Measurements from ENCODE around the gene MRPL30.
"Not testable (repeated sequence)": the region's sequence is repeated elsewhere in the genome, so short reads cannot be mapped to it uniquely, and the experiment has no call there.

The MRPL30 gene

GRCh38 chr2:99205491-99205890, 24.5 kb downstream of the MRPL30 start:
- H3K4me3 Mint-ChIP-seq = no peak overlapping the region
- no peak overlapping the region for H3K27ac Mint-ChIP-seq
- H3K4me1 Mint-ChIP-seq (ENCODE audit: low read depth) = no peaks in the 10 kb centered on the region
- H3K27me3 Mint-ChIP-seq = no peaks in the 10 kb centered on the region
- no peaks in the 10 kb centered on the region for H3K9me3 Mint-ChIP-seq (ENCODE audit: low read depth)
- peaks cover 10% of the 10 kb centered on the region for H3K36me3 Mint-ChIP-seq

DNA sequence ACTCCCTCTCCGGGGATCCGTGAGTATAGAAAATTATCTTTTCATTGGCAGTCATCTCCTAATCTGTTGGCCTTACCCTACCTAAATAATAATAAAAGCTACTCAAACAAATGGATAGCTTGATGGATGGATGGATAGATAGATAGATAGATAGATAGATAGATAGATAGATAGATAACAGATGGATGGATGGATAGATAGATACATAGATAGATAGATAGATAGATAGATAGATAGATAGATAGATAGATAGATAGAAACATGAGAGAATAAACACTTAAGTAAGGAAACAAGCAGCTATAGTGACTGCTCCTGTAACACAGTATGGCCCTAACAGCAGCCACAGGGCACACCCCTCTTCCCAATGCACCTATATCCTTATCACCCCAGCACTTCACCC, 35.1 kb downstream of the MRPL30 start:
- Mint-ChIP-seq H3K27ac (no peak overlapping the region), H3K36me3 (peaks cover 17% of the 10 kb centered on the region), H3K27me3 (no peaks in the 10 kb centered on the region), H3K4me1 (ENCODE audit: low read depth) (no peaks in the 10 kb centered on the region), H3K4me3 (no peak overlapping the region), H3K9me3 (ENCODE audit: low read depth) (no peaks in the 10 kb centered on the region)

DNA sequence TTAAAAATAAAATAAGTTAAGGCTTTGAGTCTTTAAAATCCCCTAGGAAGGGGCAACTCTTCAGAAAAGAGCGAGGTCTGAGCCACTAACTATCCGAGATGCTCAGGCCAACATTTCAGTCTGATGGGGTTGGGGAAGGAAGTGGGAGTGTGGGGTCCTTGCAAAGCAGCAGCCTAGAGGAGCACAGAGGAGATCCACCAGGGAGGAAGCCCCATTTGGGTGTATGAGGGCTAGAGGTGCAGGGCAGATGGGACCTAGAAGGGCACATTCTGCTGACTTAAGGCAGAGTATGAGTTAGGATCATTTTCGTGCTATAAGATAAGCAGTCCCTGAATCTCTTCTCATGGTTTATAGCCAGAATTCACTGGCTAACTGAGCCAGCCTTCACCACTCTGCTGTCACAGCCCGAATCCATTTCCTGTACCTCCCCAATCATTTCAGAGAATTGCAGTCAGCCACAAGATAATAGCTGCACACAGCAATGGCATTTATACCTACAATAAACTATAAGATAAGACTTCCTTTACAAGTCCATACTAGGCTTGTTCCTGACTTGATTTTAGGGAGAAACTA, 37.0 kb downstream of the MRPL30 start:
- Mint-ChIP-seq H3K27me3 (no peaks in the 10 kb centered on the region), H3K4me1 (ENCODE audit: low read depth) (no peaks in the 10 kb centered on the region), H3K27ac (no peak overlapping the region), H3K36me3 (peaks cover 25% of the 10 kb centered on the region), H3K9me3 (ENCODE audit: low read depth) (no peaks in the 10 kb centered on the region), H3K4me3 (no peak overlapping the region)

- not testable (repeated sequence) for H3K27me3 Mint-ChIP-seq; H3K4me1 Mint-ChIP-seq (ENCODE audit: low read depth); H3K36me3 Mint-ChIP-seq; H3K27ac Mint-ChIP-seq; H3K4me3 Mint-ChIP-seq
- H3K9me3 Mint-ChIP-seq (ENCODE audit: low read depth) = peaks cover 31% of the 10 kb centered on the region
Observed at GRCh38 chr2:99233177-99233576, 52.2 kb downstream of the MRPL30 start.

DNA sequence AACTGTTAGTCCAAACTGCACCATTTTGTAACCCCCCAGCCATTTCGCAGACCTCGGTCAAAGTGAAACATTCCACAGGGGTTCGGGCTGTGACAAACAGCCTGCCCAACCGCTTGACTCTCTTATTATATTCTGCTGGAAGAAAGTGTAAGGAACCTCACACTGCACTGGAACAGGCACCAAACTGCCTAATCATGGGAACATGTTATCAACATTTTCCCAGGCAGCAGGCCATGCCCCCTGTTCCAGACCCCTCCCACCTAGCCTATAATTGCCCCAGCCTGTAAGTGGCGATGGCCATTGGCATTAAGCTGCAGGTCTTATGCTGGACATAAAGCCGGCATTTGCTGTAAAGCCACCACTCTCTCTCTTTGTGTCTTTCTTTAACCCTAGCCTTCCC, 57.6 kb downstream of the MRPL30 start:
- Mint-ChIP-seq H3K36me3 (peaks cover 6% of the 10 kb centered on the region), H3K27me3 (no peaks in the 10 kb centered on the region), H3K4me1 (ENCODE audit: low read depth) (no peaks in the 10 kb centered on the region), H3K4me3 (no peak overlapping the region), H3K27ac (no peak overlapping the region), H3K9me3 (ENCODE audit: low read depth) (peaks cover 8% of the 10 kb centered on the region)

DNA sequence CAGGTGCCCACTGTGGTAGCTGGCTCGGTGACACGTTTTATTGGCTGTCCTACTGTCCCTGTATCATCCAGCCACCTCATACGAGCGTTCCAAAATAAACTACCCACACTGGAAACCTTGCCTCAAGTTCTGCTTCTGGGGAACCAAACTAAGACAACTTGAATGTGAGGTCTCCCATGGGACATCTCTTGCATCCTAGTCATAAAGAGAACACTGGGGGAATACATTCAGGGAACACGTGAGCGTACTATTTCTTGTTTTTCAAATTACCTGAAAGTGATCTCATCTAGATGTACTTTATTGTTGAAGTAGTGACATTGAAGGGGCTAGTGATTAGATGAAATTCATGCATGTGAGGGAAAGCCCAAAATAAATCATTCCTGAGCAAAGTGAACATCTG, 59.4 kb downstream of the MRPL30 start:
- H3K4me3 Mint-ChIP-seq = no peak overlapping the region
- H3K4me1 Mint-ChIP-seq (ENCODE audit: low read depth) = no peaks in the 10 kb centered on the region
- H3K36me3 Mint-ChIP-seq = peaks cover 6% of the 10 kb centered on the region
- H3K27me3 Mint-ChIP-seq = no peaks in the 10 kb centered on the region
- H3K9me3 Mint-ChIP-seq (ENCODE audit: low read depth) = no peaks in the 10 kb centered on the region
- no peak overlapping the region for H3K27ac Mint-ChIP-seq

GRCh38 chr2:99242151-99242550, 61.2 kb downstream of the MRPL30 start:
- Mint-ChIP-seq H3K36me3 (peaks cover 13% of the 10 kb centered on the region), H3K9me3 (ENCODE audit: low read depth) (no peaks in the 10 kb centered on the region), H3K4me1 (ENCODE audit: low read depth) (no peaks in the 10 kb centered on the region), H3K4me3 (no peak overlapping the region), H3K27me3 (no peaks in the 10 kb centered on the region), H3K27ac (no peak overlapping the region)

Data from activated naive CD8-positive, alpha-beta T cell (primary cell).